ENCODE results near the gene SLC24A1. TPM values are rescaled to one million over a fixed set of nuclear protein-coding genes. Genes with fewer than 3 reads are reported as not detected.

The SLC24A1 gene
- total RNA-seq, 3 donors from 2014 or later (not counting 1 experiment from before 2014, with no cell fraction given): 6.9 to 12.5 (median 7.8) TPM

- 100% methylated on average over 1 of the region's 1 CpG for WGBS (ENCODE audit: insufficient coverage)
Observed at GRCh38 chr15:65603559-65603958, 18.2 kb upstream of the SLC24A1 start.

GRCh38 chr15:65610871-65611718, 10.6 kb upstream of the SLC24A1 start, which contains the start of gene INTS14:
Gene INTS14 (minus strand): TSS chr15:65611131. CDS start chr15:65607380, 3,751 bp downstream.
- Histone ChIP-seq H3K27me3 (ENCODE audit: control insufficient read depth, insufficient read depth, low read length) (no peaks in the 10 kb centered on the region), H3K27ac (ENCODE audit: low read length) (peak within 1 kb of the TSS; percentile 93), H3K9me3 (ENCODE audit: control insufficient read depth, insufficient read depth, low read length) (no peaks in the 10 kb centered on the region), H3K4me3 (ENCODE audit: low read length) (peak within 1 kb of the TSS; percentile 79), H3K4me1 (ENCODE audit: control insufficient read depth, insufficient read depth, low read length) (peaks cover 24% of the 10 kb centered on the region), H3K36me3 (ENCODE audit: control insufficient read depth, insufficient read depth, low read length) (no peaks in the 10 kb centered on the region)
- H3K4me1 Mint-ChIP-seq: peaks cover 22 to 34% of the 10 kb centered on the region in 2 donors
- H3K27ac Mint-ChIP-seq: peak within 1 kb of the TSS; percentile 97
- H3K4me3 Mint-ChIP-seq: peak within 1 kb of the TSS; percentile 99
- H3K9me3 Mint-ChIP-seq: no peaks in the 10 kb centered on the region
- 0% methylated on average over 64 of the region's 64 CpGs for WGBS (ENCODE audit: insufficient coverage)
- ATAC-seq (peak; percentile 94 to 96 (median 95)), DNase-seq (peak; percentile 83 to 95)
- H3K27me3 Mint-ChIP-seq (ENCODE audit: low read depth in 2 of 2): no peaks in the 10 kb centered on the region
- TF ChIP-seq CTCF (IDR thresholded peaks at IDR 0.05): peak; percentile 30
- H3K36me3 Mint-ChIP-seq: no peaks in the 10 kb centered on the region
- intact Hi-C loops (cut with micrococcal nuclease): loop anchor here (1.0 kb wide), 1 partner anchor 258 kb away; the partner anchor contains the start of gene RAB11A

More at GRCh38 chr15:65603559-65603958, 18.2 kb upstream of the SLC24A1 start:
- Histone ChIP-seq H3K4me3 (ENCODE audit: low read length) (no peak overlapping the region), H3K36me3 (ENCODE audit: control insufficient read depth, insufficient read depth, low read length) (peaks cover 34% of the 10 kb centered on the region), H3K9me3 (ENCODE audit: control insufficient read depth, insufficient read depth, low read length) (no peaks in the 10 kb centered on the region), H3K27me3 (ENCODE audit: control insufficient read depth, insufficient read depth, low read length) (no peaks in the 10 kb centered on the region), H3K4me1 (ENCODE audit: control insufficient read depth, insufficient read depth, low read length) (no peaks in the 10 kb centered on the region), H3K27ac (ENCODE audit: low read length) (no peak overlapping the region)
- H3K27me3 Mint-ChIP-seq (ENCODE audit: low read depth in 2 of 2): no peaks in the 10 kb centered on the region
- no peak overlapping the region for H3K27ac Mint-ChIP-seq
- TF ChIP-seq CTCF (IDR thresholded peaks at IDR 0.05): no peak
- no peak overlapping the region for H3K4me3 Mint-ChIP-seq
- H3K4me1 Mint-ChIP-seq: no peaks in the 10 kb centered on the region
- DNase-seq (no peak), ATAC-seq (no peak)
- peaks cover 2% of the 10 kb centered on the region for H3K36me3 Mint-ChIP-seq
- H3K9me3 Mint-ChIP-seq: no peaks in the 10 kb centered on the region
- intact Hi-C loops (cut with micrococcal nuclease): no loop called here

- Mint-ChIP-seq H3K4me3 (peak overlapping the region; percentile 99), H3K36me3 (no peaks in the 10 kb centered on the region), H3K4me1 (peaks cover 22 to 34% of the 10 kb centered on the region in 2 donors), H3K27me3 (ENCODE audit: low read depth in 2 of 2) (no peaks in the 10 kb centered on the region), H3K9me3 (no peaks in the 10 kb centered on the region), H3K27ac (peak overlapping the region; percentile 97)
- Histone ChIP-seq H3K4me3 (ENCODE audit: low read length) (peak overlapping the region; percentile 79), H3K27ac (ENCODE audit: low read length) (peak overlapping the region; percentile 93), H3K9me3 (ENCODE audit: control insufficient read depth, insufficient read depth, low read length) (no peaks in the 10 kb centered on the region), H3K4me1 (ENCODE audit: control insufficient read depth, insufficient read depth, low read length) (peaks cover 24% of the 10 kb centered on the region), H3K27me3 (ENCODE audit: control insufficient read depth, insufficient read depth, low read length) (no peaks in the 10 kb centered on the region), H3K36me3 (ENCODE audit: control insufficient read depth, insufficient read depth, low read length) (no peaks in the 10 kb centered on the region)
- WGBS (ENCODE audit: insufficient coverage): 86% methylated on average over 5 of the region's 5 CpGs
- DNase-seq (peak in 1 of 2 donors; percentile 19), ATAC-seq (no peak)
- TF ChIP-seq CTCF (IDR thresholded peaks at IDR 0.05): no peak
- intact Hi-C loops (cut with micrococcal nuclease): loop anchor here (1.0 kb wide), 1 partner anchor 257 kb away; the partner anchor contains the start of gene RAB11A
Observed at GRCh38 chr15:65611888-65612615, 9.7 kb upstream of the SLC24A1 start.

All from natural killer cell (primary cell).